HG02981 (cell line): ENCODE data around the gene HOOK1.
"Not testable (repeated sequence)": the region's sequence is repeated elsewhere in the genome, so short reads cannot be mapped to it uniquely, and the experiment has no call there.

Experiments
- ATAC-seq: cut with Tn5 transposase; IDR thresholded peaks from one replicate; pipeline ENCODE4 v1.9.1; 2021; ENCODE audit warnings: mild to moderate bottlenecking, moderate library complexity; ENCODE audit not compliant: unreplicated experiment

Gene HOOK1

DNA sequence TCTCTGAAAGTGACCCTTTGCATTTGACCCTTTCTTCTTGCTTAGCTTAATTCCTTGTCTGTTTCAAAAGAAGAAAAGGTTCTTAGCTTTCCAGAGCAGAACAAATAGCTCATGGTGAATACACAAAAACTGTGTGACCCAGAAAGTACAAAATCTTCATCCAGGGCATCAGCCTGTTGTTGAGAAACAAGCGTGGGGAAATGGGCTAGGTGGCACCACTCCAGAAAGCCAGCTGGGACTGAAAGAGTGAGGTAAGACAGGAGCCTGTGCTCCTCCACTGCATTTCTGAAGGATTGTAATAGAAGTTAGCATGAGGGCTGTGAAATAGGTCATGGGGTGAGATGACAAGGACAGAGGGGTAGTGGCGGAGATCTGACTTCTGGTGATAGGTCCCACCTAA is 66.0 kb downstream of the HOOK1 start:
- ATAC-seq = no peak

DNA sequence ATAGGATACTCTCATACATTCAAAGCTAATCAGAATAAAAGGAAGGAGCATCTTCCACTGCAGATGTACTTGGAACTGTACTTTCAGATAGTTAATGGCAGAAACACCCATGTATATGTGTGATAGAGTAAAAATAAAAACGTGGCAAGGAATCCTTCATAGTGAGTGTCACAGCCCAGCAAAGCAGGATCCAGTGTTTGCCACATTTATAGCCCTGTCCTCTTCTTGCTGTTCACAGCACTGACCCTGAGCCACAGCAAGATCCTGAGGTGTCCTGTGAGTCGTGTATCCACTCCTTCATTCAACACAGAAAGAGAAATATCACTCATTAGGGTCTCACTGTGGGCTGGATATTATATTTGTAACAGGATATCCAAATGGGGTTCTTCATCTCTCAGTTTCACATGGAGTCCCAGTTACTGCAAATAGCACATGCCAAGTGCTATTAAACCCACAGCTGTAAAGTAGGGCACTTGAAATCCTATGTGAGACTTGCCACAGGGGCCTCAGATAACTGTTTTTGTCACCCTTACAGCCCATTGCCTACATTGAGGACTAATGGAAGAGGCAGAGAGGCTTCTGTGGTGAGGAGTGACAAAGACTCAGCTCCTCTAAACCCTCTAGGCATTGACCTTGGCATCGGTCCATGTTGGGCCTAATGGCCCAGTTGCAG is 70.5 kb downstream of the HOOK1 start:
- no peak for ATAC-seq

DNA sequence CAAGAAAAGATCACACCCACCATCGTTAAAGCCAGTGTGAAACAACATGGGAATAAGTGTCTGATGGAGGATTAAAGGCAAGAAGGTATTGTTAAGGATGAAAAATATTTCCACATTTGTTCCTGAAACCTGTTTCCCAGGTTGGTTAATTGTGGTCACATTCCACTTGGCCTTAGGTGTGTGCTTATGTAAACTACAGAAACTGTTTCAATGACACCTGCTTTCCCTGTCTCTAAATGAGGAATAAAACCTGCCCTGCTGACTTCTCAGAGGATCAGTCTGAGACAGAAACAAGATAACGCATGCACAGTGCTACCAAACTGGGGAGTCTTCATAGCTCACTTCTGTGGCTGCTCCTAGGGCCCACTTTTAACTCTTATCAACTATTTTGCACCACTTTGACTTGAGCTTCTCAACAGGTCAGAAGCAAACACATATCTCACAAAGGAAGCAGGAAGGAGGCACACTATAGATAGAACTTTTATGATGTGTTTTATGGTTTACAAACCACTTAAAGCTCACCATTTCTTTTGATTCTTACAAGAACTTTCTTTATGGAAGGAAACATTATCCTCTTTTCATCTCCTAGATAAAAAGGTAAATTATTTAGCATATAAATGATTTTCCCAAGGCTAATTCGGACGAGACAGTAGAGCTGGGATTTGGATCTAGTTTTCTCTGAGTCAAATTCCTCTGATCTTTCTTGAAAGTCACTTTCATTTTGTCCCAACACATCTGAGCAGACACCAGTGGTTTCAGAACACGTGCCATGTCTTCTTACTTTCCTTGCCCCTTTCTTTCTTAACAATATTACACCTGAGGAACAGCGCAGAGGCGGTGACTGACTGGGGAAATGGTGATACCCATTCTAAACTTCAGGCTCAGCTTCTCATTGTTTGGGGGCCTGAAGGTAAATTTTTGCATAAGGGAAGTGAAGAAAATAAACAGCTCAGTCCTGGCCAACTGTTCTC is 78.4 kb downstream of the HOOK1 start:
- no peak for ATAC-seq

DNA sequence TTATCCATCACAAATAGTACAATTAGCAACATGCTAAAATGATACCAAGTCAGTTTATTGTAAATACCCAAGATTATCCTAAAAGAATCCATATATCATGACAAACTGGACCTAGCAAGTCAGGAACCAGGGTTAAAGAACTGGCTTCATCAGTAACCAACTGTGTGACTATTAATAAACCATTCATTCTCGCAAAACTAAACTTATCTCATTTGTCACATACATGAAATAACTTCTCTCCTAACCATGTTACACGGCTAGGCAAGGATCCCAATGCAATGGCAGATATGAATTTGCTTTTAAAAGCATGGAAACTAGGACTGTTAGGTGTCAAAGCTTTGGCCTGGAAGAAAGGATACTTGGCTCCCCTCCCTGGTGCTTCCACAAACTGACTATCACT is 82.4 kb downstream of the HOOK1 start:
- no peak for ATAC-seq

DNA sequence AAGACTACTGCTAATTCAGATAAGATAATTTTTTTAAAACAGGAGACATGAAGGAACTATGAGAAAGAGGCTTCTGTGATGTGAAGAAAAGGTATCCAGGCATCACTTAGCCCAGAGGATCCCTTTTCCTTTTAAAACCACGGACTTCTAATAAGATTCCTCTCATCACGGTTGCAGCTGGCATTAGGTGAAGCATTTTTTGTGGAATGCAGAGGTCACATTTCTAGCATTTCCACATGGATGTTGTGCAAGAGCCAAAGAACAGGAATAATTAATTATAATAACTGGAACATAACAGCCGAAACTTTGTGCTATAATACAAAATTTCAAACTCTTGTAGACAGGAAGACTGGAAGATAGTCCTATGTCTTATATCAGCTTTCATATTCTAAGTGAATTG is 84.2 kb downstream of the HOOK1 start:
- ATAC-seq = no peak

- no peak for ATAC-seq
Observed at GRCh38 chr1:59900640-59901039, 85.9 kb downstream of the HOOK1 start.

DNA sequence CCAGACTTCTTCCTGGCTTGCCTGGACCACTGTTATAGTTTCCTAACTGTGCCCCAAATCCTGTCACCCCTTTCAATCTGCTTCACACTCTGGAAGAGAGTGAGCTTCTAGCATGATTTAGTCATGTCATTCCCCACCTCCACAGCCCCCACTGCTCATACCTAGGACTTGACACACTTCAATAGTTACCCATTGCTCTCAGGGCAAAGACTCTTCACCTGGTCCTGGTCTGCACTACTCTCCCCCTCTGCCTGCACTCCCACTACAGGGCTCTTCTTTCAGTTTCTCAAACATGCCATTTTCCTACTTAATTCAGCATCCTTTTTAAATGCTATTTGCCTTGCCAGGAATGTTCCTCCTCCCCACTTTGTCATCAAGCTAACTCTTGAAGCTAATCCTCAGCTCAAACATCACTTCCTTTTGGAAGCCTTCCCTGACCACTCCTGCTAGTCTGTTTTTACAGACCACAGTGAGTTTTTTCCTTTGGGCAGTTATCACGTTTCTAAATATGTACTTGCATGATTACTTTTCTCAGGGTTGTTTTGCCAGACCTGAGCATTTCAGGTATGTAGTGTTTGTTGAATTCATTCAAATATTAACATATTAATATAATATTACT is 87.1 kb downstream of the HOOK1 start:
- no peak for ATAC-seq

DNA sequence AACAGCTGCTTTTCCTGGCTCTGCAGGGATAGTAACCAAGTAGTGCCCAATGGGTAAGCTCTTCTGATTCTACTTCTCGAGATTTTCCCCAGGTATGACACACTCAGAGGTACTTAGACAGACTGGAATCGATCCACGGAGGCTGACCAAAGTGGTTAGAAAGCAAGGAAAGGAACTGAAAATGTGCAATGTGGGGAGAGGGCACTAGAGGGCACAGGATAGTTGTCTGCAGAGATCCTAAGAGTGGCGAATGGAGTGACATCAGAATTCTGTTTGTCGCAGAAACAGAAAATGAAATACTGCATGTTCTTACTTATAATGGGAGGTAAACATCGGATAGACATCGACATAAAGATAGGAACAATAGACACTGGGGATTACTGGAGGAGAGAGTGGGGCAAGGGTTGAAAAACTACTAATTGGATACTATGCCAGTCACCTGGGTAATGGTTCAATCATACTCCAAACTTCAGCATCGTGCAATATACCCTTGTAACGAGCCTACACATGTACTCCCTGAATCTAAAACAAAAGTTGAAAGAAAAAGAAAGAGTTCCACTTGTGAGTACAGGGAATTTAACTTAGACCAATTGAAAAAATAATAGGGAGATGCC is 88.5 kb downstream of the HOOK1 start:
- peak; percentile 80 for ATAC-seq

DNA sequence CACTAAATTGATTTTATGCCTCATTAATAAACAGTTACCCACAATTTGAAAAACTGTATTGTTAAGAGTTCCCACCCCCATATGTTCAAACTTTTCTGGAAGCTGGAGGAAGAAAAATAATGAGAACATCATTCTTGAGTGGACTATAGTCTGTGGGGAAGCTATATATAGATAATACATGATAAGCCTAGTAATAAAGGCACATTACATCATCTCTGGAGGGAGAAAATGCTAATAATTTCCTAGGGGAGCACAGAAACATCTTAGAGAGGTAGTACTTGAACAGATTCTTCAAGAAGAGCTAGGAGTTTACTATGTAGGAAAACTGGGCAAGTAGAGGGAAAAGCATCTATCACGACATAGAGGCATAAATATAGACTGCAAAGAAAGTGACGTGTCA is 92.2 kb downstream of the HOOK1 start:
- ATAC-seq = no peak

- ATAC-seq = no peak
Observed at GRCh38 chr1:59908084-59908483, 93.3 kb downstream of the HOOK1 start.

DNA sequence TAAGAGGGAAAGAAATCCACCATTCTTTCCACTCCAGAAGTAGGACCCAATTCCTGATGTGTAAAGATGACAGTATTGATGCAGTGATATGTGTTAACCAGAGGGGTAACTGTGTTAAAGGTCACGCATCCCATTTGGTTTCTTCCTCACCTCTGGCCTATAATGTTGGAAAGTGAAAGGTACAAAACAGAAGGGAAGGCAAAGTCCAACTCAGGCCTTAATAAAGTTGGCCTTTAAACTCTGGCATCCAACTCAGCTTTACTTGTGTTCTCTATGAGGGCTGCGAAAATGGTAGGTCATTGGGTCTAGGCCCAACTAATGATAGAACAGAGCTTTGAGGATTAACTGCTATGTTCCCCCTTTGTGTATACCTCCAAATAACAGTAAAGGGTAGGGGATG is 93.9 kb downstream of the HOOK1 start:
- ATAC-seq = no peak

DNA sequence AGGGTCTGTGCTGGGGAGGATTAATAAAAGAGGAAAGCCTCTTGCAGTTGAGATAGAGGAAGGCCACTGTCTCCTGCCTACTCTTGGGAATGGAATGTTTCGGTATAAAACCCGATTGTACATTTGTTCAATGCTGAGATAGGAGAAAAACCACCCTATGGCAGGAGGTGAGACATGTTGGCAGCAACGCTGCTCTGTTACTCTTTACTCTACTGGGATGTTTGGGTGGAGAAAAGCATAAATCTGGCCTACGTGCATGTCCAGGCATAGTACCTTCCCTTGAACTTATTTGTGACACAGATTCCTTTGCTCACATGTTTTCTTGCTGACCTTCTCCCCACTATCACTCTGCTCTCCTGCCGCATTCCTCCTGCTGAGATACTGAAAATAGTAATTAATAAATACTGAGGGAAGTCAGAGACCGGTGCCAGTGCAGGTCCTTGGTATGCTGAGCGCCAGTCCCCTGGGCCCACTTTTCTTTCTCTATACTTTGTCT is 100.1 kb downstream of the HOOK1 start:
- ATAC-seq = not testable (repeated sequence)

DNA sequence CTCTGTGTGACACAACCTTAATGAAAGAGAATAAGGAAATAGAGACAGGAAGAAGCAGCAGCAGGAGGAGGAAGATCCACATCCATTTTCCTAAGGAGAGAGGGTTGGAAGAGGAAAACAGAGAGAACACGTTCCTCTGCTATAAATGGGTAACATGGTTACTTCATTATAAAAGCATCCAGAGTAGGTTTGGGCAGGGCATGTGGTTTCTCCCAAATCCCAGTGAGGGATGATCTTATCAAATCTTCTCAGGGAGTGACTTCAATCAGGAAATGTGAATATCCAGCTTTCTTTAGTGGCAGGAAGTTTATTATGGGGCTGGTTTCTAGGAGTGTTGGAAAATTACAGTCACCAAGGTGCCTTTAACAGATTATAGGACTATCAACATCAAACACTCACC is 100.8 kb downstream of the HOOK1 start:
- ATAC-seq = no peak

GRCh38 chr1:59917026-59917784 is 102.5 kb downstream of the HOOK1 start:
- ATAC-seq = no peak

- ATAC-seq = no peak
Observed at GRCh38 chr1:59917785-59918180, 103.0 kb downstream of the HOOK1 start.

GRCh38 chr1:59919746-59920145 is 105.0 kb downstream of the HOOK1 start:
- no peak for ATAC-seq

- ATAC-seq = not testable (repeated sequence)
Observed at GRCh38 chr1:59921258-59921899, 106.6 kb downstream of the HOOK1 start.

DNA sequence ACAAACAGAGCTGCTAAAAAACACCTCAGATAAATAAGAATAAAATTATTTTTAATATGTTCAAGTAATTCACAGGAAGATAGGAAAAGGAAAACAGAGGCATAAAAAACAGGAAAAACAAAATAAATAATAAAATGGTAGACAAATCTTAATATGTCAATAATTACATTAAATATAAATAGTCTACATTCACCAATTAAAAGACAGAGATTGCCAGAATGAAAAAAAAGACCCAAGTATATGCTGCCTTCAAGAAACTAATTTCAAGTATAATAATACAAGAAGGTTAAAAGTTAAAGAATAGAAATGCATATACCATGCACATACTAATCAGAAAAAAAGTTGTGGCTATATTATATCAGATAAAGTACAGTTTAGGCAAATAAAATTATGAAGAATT is 109.9 kb downstream of the HOOK1 start:
- no peak for ATAC-seq
